Effector CD8-positive, alpha-beta T cell (primary cell): ENCODE results near the gene NCR2.

Experiments used
- DNase-seq: peaks from one replicate; lab custom pipeline; 2025; lab: John Stamatoyannopoulos, UW

NCR2 gene

GRCh38 chr6:41331401-41332150 lies 3.8 kb upstream of the NCR2 start:
- no peak for DNase-seq

GRCh38 chr6:41332241-41332640 lies 3.2 kb upstream of the NCR2 start:
- no peak for DNase-seq

- DNase-seq = no peak
Observed at GRCh38 chr6:41332842-41333736, 2.3 kb upstream of the NCR2 start.

- no peak for DNase-seq
Observed at GRCh38 chr6:41334482-41335040, 847 bp upstream of the NCR2 start.

- DNase-seq = no peak
Observed at GRCh38 chr6:41335943-41336342, 535 bp downstream of the NCR2 start.

GRCh38 chr6:41336824-41337223 lies 1.4 kb downstream of the NCR2 start:
- DNase-seq = no peak

- DNase-seq = no peak
Observed at GRCh38 chr6:41337709-41338108, 2.3 kb downstream of the NCR2 start.

- DNase-seq = no peak
Observed at GRCh38 chr6:41338659-41339058, 3.3 kb downstream of the NCR2 start.

GRCh38 chr6:41341580-41341979 lies 6.2 kb downstream of the NCR2 start:
- DNase-seq = no peak

GRCh38 chr6:41342241-41342640 lies 6.8 kb downstream of the NCR2 start:
- no peak for DNase-seq

GRCh38 chr6:41343641-41344187 lies 8.3 kb downstream of the NCR2 start:
- DNase-seq = no peak

- no peak for DNase-seq
Observed at GRCh38 chr6:41344876-41345275, 9.5 kb downstream of the NCR2 start.

GRCh38 chr6:41345901-41346300 lies 10.5 kb downstream of the NCR2 start:
- no peak for DNase-seq

GRCh38 chr6:41346441-41346840 lies 11.0 kb downstream of the NCR2 start:
- no peak for DNase-seq

GRCh38 chr6:41347378-41348050 lies 12.1 kb downstream of the NCR2 start:
- no peak for DNase-seq

GRCh38 chr6:41348934-41349333 lies 13.5 kb downstream of the NCR2 start:
- no peak for DNase-seq

GRCh38 chr6:41352396-41352795 lies 17.0 kb downstream of the NCR2 start:
- no peak for DNase-seq

- DNase-seq = no peak
Observed at GRCh38 chr6:41352907-41353306, 17.5 kb downstream of the NCR2 start.

GRCh38 chr6:41353333-41353732 lies 17.9 kb downstream of the NCR2 start:
- no peak for DNase-seq

- no peak for DNase-seq
Observed at GRCh38 chr6:41355952-41356351, 20.5 kb downstream of the NCR2 start.

GRCh38 chr6:41356825-41357224 lies 21.4 kb downstream of the NCR2 start:
- DNase-seq = no peak

GRCh38 chr6:41358503-41358902 lies 23.1 kb downstream of the NCR2 start:
- no peak for DNase-seq
